H9 (cell line): ENCODE results near the gene ZNRF1. TPM values are rescaled to one million over a fixed set of nuclear protein-coding genes. Genes with fewer than 3 reads are reported as not detected.

ENCODE experiments used
- DNase-seq: peaks from one replicate; pipeline ENCODE4 v3.0.0-alpha.2; 2017
- H2AFZ ChIP-seq: one replicate; pipeline ENCODE4 v1.6.1; 2013; ENCODE audit warnings: mild to moderate bottlenecking, low read length, control low read depth, moderate library complexity
- H2AK5ac ChIP-seq: 2 replicates; pipeline ENCODE4 v1.6.1; 2013; ENCODE audit warnings: low read length, control low read depth, mixed read lengths; ENCODE audit not compliant: insufficient read length
- H2BK120ac ChIP-seq: one replicate; pipeline ENCODE4 v1.6.1; 2013; ENCODE audit warnings: low read depth, mild to moderate bottlenecking, low read length, control low read depth, inconsistent platforms; ENCODE audit not compliant: poor library complexity, severe bottlenecking
- H2BK12ac ChIP-seq: 2 replicates; pipeline ENCODE4 v1.6.1; 2013; ENCODE audit warnings: low read length, control low read depth, mixed read lengths, low read depth; ENCODE audit not compliant: insufficient read length
- H2BK15ac ChIP-seq: 2 replicates; pipeline ENCODE4 v1.6.1; 2013; ENCODE audit warnings: low read depth, low read length, control low read depth
- H2BK20ac ChIP-seq: one replicate; pipeline ENCODE4 v1.6.1; 2013; ENCODE audit warnings: low read depth, mild to moderate bottlenecking, low read length, control low read depth, inconsistent platforms; ENCODE audit not compliant: poor library complexity, severe bottlenecking
- H2BK5ac ChIP-seq: 2 replicates; pipeline ENCODE4 v1.6.1; 2013; ENCODE audit warnings: low read length, control low read depth, mixed read lengths; ENCODE audit not compliant: insufficient read length
- H3K14ac ChIP-seq: 2 replicates; pipeline ENCODE4 v1.6.1; 2013; ENCODE audit warnings: low read length, control low read depth; ENCODE audit not compliant: insufficient read depth
- H3K18ac ChIP-seq: 2 replicates; pipeline ENCODE4 v1.6.1; 2013; ENCODE audit warnings: low read depth, mild to moderate bottlenecking, mixed read lengths, low read length, control low read depth; ENCODE audit not compliant: insufficient read length
- H3K23ac ChIP-seq: 2 replicates; pipeline ENCODE4 v1.6.1; 2013; ENCODE audit warnings: low read length, control low read depth, mixed read lengths, low read depth; ENCODE audit not compliant: insufficient read length
- H3K23me2 ChIP-seq: 2 replicates; pipeline ENCODE4 v1.6.1; 2013; ENCODE audit warnings: low read depth, mild to moderate bottlenecking, mixed read lengths, low read length, control low read depth; ENCODE audit not compliant: insufficient read length, poor library complexity, severe bottlenecking
- H3K27ac ChIP-seq: 2 replicates; pipeline ENCODE4 v1.5.1; 2013; ENCODE audit warnings: low read length, control low read depth, mixed read lengths, low read depth; ENCODE audit not compliant: insufficient read length
- H3K27me3 ChIP-seq: 2 replicates; pipeline ENCODE4 v1.6.1; 2013; ENCODE audit warnings: low read length, control low read depth, inconsistent platforms; ENCODE audit not compliant: insufficient read depth
- H3K4ac ChIP-seq: 2 replicates; pipeline ENCODE4 v1.6.1; 2013; ENCODE audit warnings: low read depth, mild to moderate bottlenecking, control low read depth, inconsistent platforms, low read length, moderate library complexity
- H3K4me1 ChIP-seq: 2 replicates; pipeline ENCODE4 v1.6.1; 2013; ENCODE audit warnings: low read length, control low read depth, inconsistent platforms; ENCODE audit not compliant: insufficient read depth
- H3K4me2 ChIP-seq: 2 replicates; pipeline ENCODE4 v1.6.1; 2013; ENCODE audit warnings: low read length, control low read depth, mixed read lengths; ENCODE audit not compliant: insufficient read length, insufficient read depth
- H3K56ac ChIP-seq: 2 replicates; pipeline ENCODE4 v1.6.1; 2013; ENCODE audit warnings: low read depth, mild to moderate bottlenecking, mixed read lengths, low read length, control low read depth; ENCODE audit not compliant: insufficient read length
- H3K79me1 ChIP-seq: 2 replicates; pipeline ENCODE4 v1.6.1; 2013; ENCODE audit warnings: low read depth, mild to moderate bottlenecking, moderate library complexity, low read length, control low read depth, inconsistent platforms; ENCODE audit not compliant: insufficient read depth, poor library complexity, severe bottlenecking
- H3K79me2 ChIP-seq: 2 replicates; pipeline ENCODE4 v1.6.1; 2013; ENCODE audit warnings: low read length, control low read depth, inconsistent platforms; ENCODE audit not compliant: insufficient read depth
- H3K9ac ChIP-seq: 2 replicates; pipeline ENCODE4 v1.6.1; 2013; ENCODE audit warnings: low read length, control low read depth, mixed read lengths; ENCODE audit not compliant: insufficient read length; ENCODE audit errors: extremely low read depth
- H3K9me3 ChIP-seq: one replicate; pipeline ENCODE4 v1.6.1; 2013; ENCODE audit warnings: low read depth, low read length, inconsistent platforms; ENCODE audit not compliant: control insufficient read depth
- H3T11ph ChIP-seq: one replicate; pipeline ENCODE4 v1.6.1; 2013; ENCODE audit warnings: mild to moderate bottlenecking, low read length, control low read depth, inconsistent platforms
- H4K20me1 ChIP-seq: one replicate; pipeline ENCODE4 v1.6.1; 2013; ENCODE audit not compliant: control insufficient read depth, insufficient read length, insufficient read depth
- H4K5ac ChIP-seq: 2 replicates; pipeline ENCODE4 v1.6.1; 2013; ENCODE audit warnings: low read depth, mild to moderate bottlenecking, mixed read lengths, low read length, control low read depth; ENCODE audit not compliant: insufficient read length
- H4K8ac ChIP-seq: replicated peaks from 2 replicates; pipeline ENCODE4 v1.6.1; 2013; ENCODE audit warnings: low read length, control low read depth, mixed read lengths, low read depth; ENCODE audit not compliant: insufficient read length
- H4K91ac ChIP-seq: 2 replicates; pipeline ENCODE4 v1.6.1; 2013; ENCODE audit warnings: low read depth, mild to moderate bottlenecking, moderate library complexity, mixed read lengths, low read length, control low read depth; ENCODE audit not compliant: insufficient read length
- H3K27ac Mint-ChIP-seq, 3 experiments: 2 replicates in 2 of 3; 3 replicates in 1 of 3; pipeline ENCODE4 v1.8.0; 2020 to 2021; ENCODE audit warnings: mixed read lengths in 3 of 3, mild to moderate bottlenecking in 1 of 3, moderate library complexity in 1 of 3
- H3K27me3 Mint-ChIP-seq: 2 replicates; pipeline ENCODE4 v1.8.0; 2021; ENCODE audit warnings: low read depth, mild to moderate bottlenecking, moderate library complexity, mixed read lengths
- H3K36me3 Mint-ChIP-seq, 3 experiments: 2 replicates in 2 of 3; 3 replicates in 1 of 3; pipeline ENCODE4 v1.8.0; 2020 to 2021; ENCODE audit warnings: low read depth in 3 of 3, mixed read lengths in 3 of 3; ENCODE audit not compliant: insufficient read depth in 1 of 3
- H3K4me1 Mint-ChIP-seq, 2 experiments: 2 replicates each; pipeline ENCODE4 v1.8.0; 2020; ENCODE audit warnings: mixed read lengths in 2 of 2
- H3K4me3 Mint-ChIP-seq, 2 experiments: 2 replicates in 1 of 2; 3 replicates in 1 of 2; pipeline ENCODE4 v1.8.0; 2020 to 2021; ENCODE audit warnings: mild to moderate bottlenecking in 2 of 2, mixed read lengths in 2 of 2, moderate library complexity in 1 of 2
- H3K9me3 Mint-ChIP-seq, 2 experiments: 2 replicates in 1 of 2; 3 replicates in 1 of 2; pipeline ENCODE4 v1.8.0; 2020; ENCODE audit warnings: mild to moderate bottlenecking in 2 of 2, mixed read lengths in 2 of 2, moderate library complexity in 1 of 2
- WGBS: extraction: QIAGEN DNeasy Blood & Tissue Kit; methylation state at CpG from one replicate; pipeline ENCODE4 v1.1.7; 2013; ENCODE audit warnings: missing lambda C conversion rate, low lambda C conversion rate, mixed read lengths; ENCODE audit not compliant: insufficient read length; ENCODE audit errors: extremely low coverage; 5-methylcytosine and 5-hydroxymethylcytosine counted together
- total RNA-seq: library from RNA; stranded (reverse); gene quantifications from 2 replicates; pipeline ENCODE4 v1.2.1, GENCODE V29; 2021
- TF ChIP-seq, protein P1 (sequence below): fragments of 200-600 bp; sonication (generic); conservative IDR thresholded peaks from 3 replicates; pipeline ENCODE4 v1.8.0; 2021; ENCODE audit warnings: antibody characterized with exemption, mild to moderate bottlenecking

The ZNRF1 gene
- total RNA-seq, 1 experiment from 2014 or later = 49.6 TPM

DNA sequence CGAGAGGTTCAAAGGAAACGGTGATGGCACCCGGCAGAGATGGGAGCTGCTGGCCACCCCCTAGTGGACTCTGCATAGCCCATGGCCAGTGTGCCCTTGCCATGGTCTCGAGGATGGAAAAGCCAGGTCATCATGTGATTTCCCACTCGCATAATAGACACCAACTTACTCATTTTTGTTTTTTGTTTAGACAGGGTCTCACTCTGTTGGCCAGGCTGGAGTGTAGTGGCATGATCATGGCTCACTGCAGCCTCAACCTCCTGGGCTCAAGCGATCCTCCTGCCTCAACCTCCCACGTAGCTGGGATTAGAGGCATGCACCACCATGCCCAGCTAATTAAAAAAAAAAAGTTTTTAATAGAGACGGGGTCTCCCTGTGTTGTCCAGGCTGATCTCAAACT is 90.1 kb downstream of the ZNRF1 start:
- H3K23ac ChIP-seq = no peak overlapping the region
- no peak overlapping the region for H2AFZ ChIP-seq
- no peak overlapping the region for H4K8ac ChIP-seq
- no peak overlapping the region for H2AK5ac ChIP-seq
- H3K27me3 ChIP-seq = no peaks in the 10 kb centered on the region
- Mint-ChIP-seq H3K4me1 (peaks cover 45 to 56% of the 10 kb centered on the region in 2 experiments), H3K27ac (no peak overlapping the region), H3K9me3 (no peaks in the 10 kb centered on the region), H3K27me3 (no peaks in the 10 kb centered on the region), H3K4me3 (no peak overlapping the region), H3K36me3 (peaks cover 2 to 19% (median 5%) of the 10 kb centered on the region in 3 experiments; a peak in 5 of 7 replicates)
- no peak overlapping the region for H3K9ac ChIP-seq
- no peak overlapping the region for H3K27ac ChIP-seq
- H3K4me1 ChIP-seq = peaks cover 3% of the 10 kb centered on the region
- no peak overlapping the region for H3K4ac ChIP-seq
- H4K20me1 ChIP-seq = no peaks in the 10 kb centered on the region
- no CpG with 5 or more reads among the region's 8 CpGs for WGBS
- no peak overlapping the region for H3K14ac ChIP-seq
- no peak overlapping the region for H4K5ac ChIP-seq
- H3T11ph ChIP-seq = no peak overlapping the region
- H4K91ac ChIP-seq = no peak overlapping the region
- no peak overlapping the region for H3K56ac ChIP-seq
- no peak overlapping the region for H3K4me2 ChIP-seq
- H2BK20ac ChIP-seq = no peak overlapping the region
- no peak overlapping the region for H2BK5ac ChIP-seq
- DNase-seq = no peak
- TF ChIP-seq, protein P1, sequence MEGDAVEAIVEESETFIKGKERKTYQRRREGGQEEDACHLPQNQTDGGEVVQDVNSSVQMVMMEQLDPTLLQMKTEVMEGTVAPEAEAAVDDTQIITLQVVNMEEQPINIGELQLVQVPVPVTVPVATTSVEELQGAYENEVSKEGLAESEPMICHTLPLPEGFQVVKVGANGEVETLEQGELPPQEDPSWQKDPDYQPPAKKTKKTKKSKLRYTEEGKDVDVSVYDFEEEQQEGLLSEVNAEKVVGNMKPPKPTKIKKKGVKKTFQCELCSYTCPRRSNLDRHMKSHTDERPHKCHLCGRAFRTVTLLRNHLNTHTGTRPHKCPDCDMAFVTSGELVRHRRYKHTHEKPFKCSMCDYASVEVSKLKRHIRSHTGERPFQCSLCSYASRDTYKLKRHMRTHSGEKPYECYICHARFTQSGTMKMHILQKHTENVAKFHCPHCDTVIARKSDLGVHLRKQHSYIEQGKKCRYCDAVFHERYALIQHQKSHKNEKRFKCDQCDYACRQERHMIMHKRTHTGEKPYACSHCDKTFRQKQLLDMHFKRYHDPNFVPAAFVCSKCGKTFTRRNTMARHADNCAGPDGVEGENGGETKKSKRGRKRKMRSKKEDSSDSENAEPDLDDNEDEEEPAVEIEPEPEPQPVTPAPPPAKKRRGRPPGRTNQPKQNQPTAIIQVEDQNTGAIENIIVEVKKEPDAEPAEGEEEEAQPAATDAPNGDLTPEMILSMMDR = no peak
- H2BK12ac ChIP-seq = no peak overlapping the region
- H3K18ac ChIP-seq = no peak overlapping the region
- H2BK15ac ChIP-seq = no peak overlapping the region
- H3K23me2 ChIP-seq = no peaks in the 10 kb centered on the region
- no peaks in the 10 kb centered on the region for H3K9me3 ChIP-seq
- H3K79me1 ChIP-seq = no peaks in the 10 kb centered on the region
- H2BK120ac ChIP-seq = no peak overlapping the region
- peaks cover 3% of the 10 kb centered on the region; the same call in 1 of the 2 replicates for H3K79me2 ChIP-seq
